NCI-H2107 treated with DMSO at 0.1 percent for 48 hours (cell line): ENCODE measurements around the gene COLEC11.
A peak's percentile ranks its signal among the peaks of the same experiment; 100 is the strongest.
"Not testable (repeated sequence)": the region's sequence is repeated elsewhere in the genome, so short reads cannot be mapped to it uniquely, and the experiment has no call there.

Experiments used
- DNase-seq: peaks from one replicate; lab custom pipeline; 2025; ENCODE audit not compliant: unreplicated experiment; lab: John Stamatoyannopoulos, UW

COLEC11 gene

GRCh38 chr2:3622967-3623366 lies 28.1 kb downstream of the COLEC11 start:
- no peak for DNase-seq

- no peak for DNase-seq
Measured at GRCh38 chr2:3624059-3624794, 29.3 kb downstream of the COLEC11 start.

GRCh38 chr2:3625186-3625585 lies 30.3 kb downstream of the COLEC11 start:
- no peak for DNase-seq

GRCh38 chr2:3626118-3626811 lies 31.4 kb downstream of the COLEC11 start:
- no peak for DNase-seq

- no peak for DNase-seq
Measured at GRCh38 chr2:3626812-3627499, 32.0 kb downstream of the COLEC11 start.

- no peak for DNase-seq
Measured at GRCh38 chr2:3627500-3628100, 32.7 kb downstream of the COLEC11 start.

GRCh38 chr2:3628241-3628679 lies 33.3 kb downstream of the COLEC11 start:
- no peak for DNase-seq

GRCh38 chr2:3628800-3629199 lies 33.9 kb downstream of the COLEC11 start:
- peak; percentile 57 for DNase-seq

- no peak for DNase-seq
Measured at GRCh38 chr2:3630631-3631030, 35.7 kb downstream of the COLEC11 start.

- DNase-seq: no peak
Measured at GRCh38 chr2:3631161-3631850, 36.4 kb downstream of the COLEC11 start.

- no peak for DNase-seq
Measured at GRCh38 chr2:3631851-3632659, 37.1 kb downstream of the COLEC11 start.

- DNase-seq: no peak
Measured at GRCh38 chr2:3633089-3633981, 38.4 kb downstream of the COLEC11 start.

GRCh38 chr2:3633982-3634595 lies 39.2 kb downstream of the COLEC11 start:
- no peak for DNase-seq

GRCh38 chr2:3634596-3635121 lies 39.7 kb downstream of the COLEC11 start:
- no peak for DNase-seq

GRCh38 chr2:3635171-3635974 lies 40.5 kb downstream of the COLEC11 start:
- no peak for DNase-seq

GRCh38 chr2:3635975-3636327 lies 41.0 kb downstream of the COLEC11 start:
- DNase-seq: not testable (repeated sequence)

- no peak for DNase-seq
Measured at GRCh38 chr2:3636586-3637310, 41.8 kb downstream of the COLEC11 start.
